Neuronal stem cell (in vitro differentiated cells): Measurements from ENCODE around the gene DMXL1.
"Not testable (repeated sequence)": the region's sequence is repeated elsewhere in the genome, so short reads cannot be mapped to it uniquely, and the experiment has no call there.

Source experiments
- DNase-seq: peaks from one replicate; pipeline ENCODE4 v3.0.0-alpha.2; 2013; ENCODE audit warnings: low spot score
- H2AFZ ChIP-seq: one replicate; pipeline ENCODE4 v1.6.1; 2013; ENCODE audit warnings: mild to moderate bottlenecking, low read length, inconsistent platforms
- H2AK5ac ChIP-seq: 2 replicates; pipeline ENCODE4 v1.6.1; 2013; ENCODE audit warnings: low read depth, mild to moderate bottlenecking, inconsistent platforms, low read length, moderate library complexity, mixed read lengths
- H2BK120ac ChIP-seq: 2 replicates; pipeline ENCODE4 v1.6.1; 2013; ENCODE audit warnings: low read depth, mild to moderate bottlenecking, inconsistent platforms, low read length, moderate library complexity, mixed read lengths
- H2BK12ac ChIP-seq: one replicate; pipeline ENCODE4 v1.6.1; 2013; ENCODE audit warnings: low read length, inconsistent platforms
- H2BK15ac ChIP-seq: 2 replicates; pipeline ENCODE4 v1.6.1; 2013; ENCODE audit warnings: mild to moderate bottlenecking, low read length, inconsistent platforms, mixed read lengths
- H2BK5ac ChIP-seq: one replicate; pipeline ENCODE4 v1.6.1; 2013; ENCODE audit warnings: inconsistent platforms, mild to moderate bottlenecking, low read length, moderate library complexity
- H3K14ac ChIP-seq: one replicate; pipeline ENCODE4 v1.6.1; 2013; ENCODE audit warnings: low read length, inconsistent platforms
- H3K18ac ChIP-seq: 2 replicates; pipeline ENCODE4 v1.6.1; 2013; ENCODE audit warnings: low read length, inconsistent platforms
- H3K23ac ChIP-seq: 2 replicates; pipeline ENCODE4 v1.6.1; 2013; ENCODE audit warnings: low read depth, mild to moderate bottlenecking, mixed read lengths, low read length, inconsistent platforms; ENCODE audit not compliant: poor library complexity
- H3K27ac ChIP-seq: replicated peaks from 3 replicates; pipeline ENCODE4 v1.5.1; 2013; ENCODE audit warnings: low read length, inconsistent platforms
- H3K27me3 ChIP-seq, 3 experiments: 2 replicates each; pipeline ENCODE4 v1.6.1; 2013; ENCODE audit warnings: low read length in 3 of 3, mild to moderate bottlenecking in 2 of 3, inconsistent platforms in 1 of 3, low read depth in 1 of 3, mixed read lengths in 1 of 3, moderate library complexity in 1 of 3; ENCODE audit not compliant: control insufficient read depth in 3 of 3, insufficient read depth in 3 of 3
- H3K36me3 ChIP-seq, 2 donors: replicated peaks in 1 of 2; 2 replicates each; pipeline ENCODE4 v1.6.1; 2013; ENCODE audit warnings: low read length in 2 of 2; ENCODE audit not compliant: control insufficient read depth in 2 of 2, insufficient read depth in 2 of 2
- H3K4ac ChIP-seq: 2 replicates; pipeline ENCODE4 v1.6.1; 2013; ENCODE audit warnings: inconsistent platforms, mild to moderate bottlenecking, low read length, moderate library complexity
- H3K4me1 ChIP-seq, 2 donors: 1 replicate in 1 of 2; 2 replicates in 1 of 2; pipeline ENCODE4 v1.6.1; 2013; ENCODE audit warnings: low read length in 2 of 2, low read depth in 1 of 2; ENCODE audit not compliant: control insufficient read depth in 2 of 2, insufficient read depth in 1 of 2
- H3K4me2 ChIP-seq: one replicate; pipeline ENCODE4 v1.6.1; 2013; ENCODE audit warnings: mild to moderate bottlenecking, low read length, inconsistent platforms; ENCODE audit not compliant: insufficient read depth, poor library complexity, severe bottlenecking
- H3K4me3 ChIP-seq, 2 donors: 2 replicates each; pipeline ENCODE4 v1.5.1; 2013; ENCODE audit warnings: low read length in 2 of 2, mild to moderate bottlenecking in 2 of 2, inconsistent platforms in 1 of 2, moderate library complexity in 1 of 2
- H3K79me1 ChIP-seq: one replicate; pipeline ENCODE4 v1.6.1; 2013; ENCODE audit warnings: low read depth, mild to moderate bottlenecking, inconsistent platforms, low read length, moderate library complexity
- H3K9ac ChIP-seq: one replicate; pipeline ENCODE4 v1.6.1; 2013; ENCODE audit warnings: mild to moderate bottlenecking, low read depth, low read length, inconsistent platforms; ENCODE audit not compliant: poor library complexity
- H3K9me3 ChIP-seq, 2 donors: replicated peaks in 1 of 2; 2 replicates each; pipeline versions ENCODE3 to v1.6.1; 2013; ENCODE audit warnings: low read length in 2 of 2, mild to moderate bottlenecking in 2 of 2, inconsistent platforms in 1 of 2, low read depth in 1 of 2, mixed read lengths in 1 of 2, moderate library complexity in 1 of 2; ENCODE audit not compliant: control insufficient read depth in 2 of 2, insufficient read depth in 1 of 2
- H4K8ac ChIP-seq: one replicate; pipeline ENCODE4 v1.6.1; 2013; ENCODE audit warnings: low read depth, mild to moderate bottlenecking, inconsistent platforms, low read length, moderate library complexity
- H4K91ac ChIP-seq: one replicate; pipeline ENCODE4 v1.6.1; 2013; ENCODE audit warnings: low read length, low read depth, mild to moderate bottlenecking, inconsistent platforms; ENCODE audit not compliant: poor library complexity
- WGBS, 2 donors: extraction: QIAGEN DNeasy Blood & Tissue Kit; methylation state at CpG; one replicate each; pipeline ENCODE4 v1.1.7; 2013; ENCODE audit warnings: missing lambda C conversion rate in 2 of 2, mixed read lengths in 1 of 2; ENCODE audit not compliant: insufficient read length in 2 of 2, insufficient replicate concordance in 1 of 2; ENCODE audit errors: extremely low coverage in 2 of 2; 5-methylcytosine and 5-hydroxymethylcytosine counted together

The DMXL1 gene

DNA sequence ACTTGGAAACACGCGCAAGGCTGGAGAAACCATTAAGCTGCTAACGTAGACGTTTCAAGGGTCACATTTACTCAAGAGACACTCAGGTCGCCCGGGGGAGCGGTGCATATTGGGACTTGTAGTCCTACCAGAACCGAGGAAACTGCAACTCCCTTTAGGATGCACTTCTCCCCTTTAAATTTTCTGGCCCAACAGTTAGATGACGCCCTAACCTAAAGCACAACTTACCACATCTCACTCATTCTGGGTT, 384 bp upstream of the DMXL1 start:
- WGBS, 2 donors: no CpG with 5 or more reads among the region's 9 CpGs
- DNase-seq: no peak

DNA sequence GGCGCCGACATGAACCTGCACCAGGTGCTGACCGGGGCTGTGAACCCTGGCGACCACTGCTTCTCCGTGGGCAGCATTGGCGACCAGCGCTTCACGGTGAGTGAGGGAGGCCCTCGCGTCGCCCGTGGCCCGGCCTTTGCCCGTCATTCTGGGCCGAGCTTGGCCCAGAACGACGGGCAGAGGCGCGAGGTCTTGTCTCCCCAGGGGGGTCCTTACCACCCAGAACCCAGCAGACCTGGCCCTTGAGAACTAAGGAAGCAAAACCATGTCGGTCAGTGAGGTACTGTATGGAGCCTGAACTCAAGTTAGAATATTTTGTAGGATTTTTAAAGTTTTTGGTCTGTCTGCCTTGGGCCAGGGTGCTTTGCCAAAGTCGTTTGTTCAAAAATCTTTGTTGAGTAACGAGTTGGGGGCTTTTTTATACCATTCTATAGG, 691 bp downstream of the DMXL1 start:
- H2AK5ac ChIP-seq: peak overlapping the region; percentile 96

More for the DNA sequence above, 384 bp upstream of the DMXL1 start:
- H3K9ac ChIP-seq: no peak overlapping the region
- no peak overlapping the region for H2AK5ac ChIP-seq
- peak overlapping the region; percentile 81 for H3K4me2 ChIP-seq
- peak overlapping the region; percentile 70 to 99 for H3K4me3 ChIP-seq
- no peak overlapping the region for H4K91ac ChIP-seq
- H3K18ac ChIP-seq: no peak overlapping the region
- no peak overlapping the region for H2BK12ac ChIP-seq
- H2BK15ac ChIP-seq: no peak overlapping the region
- no peak overlapping the region for H3K23ac ChIP-seq
- no peak overlapping the region for H3K4ac ChIP-seq
- H3K9me3 ChIP-seq: no peaks in the 10 kb centered on the region
- peak overlapping the region; percentile 98 for H2AFZ ChIP-seq
- no peak overlapping the region for H2BK5ac ChIP-seq
- H3K36me3 ChIP-seq: no peaks in the 10 kb centered on the region
- H3K4me1 ChIP-seq: no peaks in the 10 kb centered on the region
- H3K79me1 ChIP-seq: peaks cover 2% of the 10 kb centered on the region
- H3K27me3 ChIP-seq: no peaks in the 10 kb centered on the region
- H3K27ac ChIP-seq: peak overlapping the region; percentile 62
- no peak overlapping the region for H4K8ac ChIP-seq
- no peak overlapping the region for H3K14ac ChIP-seq
- no peak overlapping the region for H2BK120ac ChIP-seq

DNA sequence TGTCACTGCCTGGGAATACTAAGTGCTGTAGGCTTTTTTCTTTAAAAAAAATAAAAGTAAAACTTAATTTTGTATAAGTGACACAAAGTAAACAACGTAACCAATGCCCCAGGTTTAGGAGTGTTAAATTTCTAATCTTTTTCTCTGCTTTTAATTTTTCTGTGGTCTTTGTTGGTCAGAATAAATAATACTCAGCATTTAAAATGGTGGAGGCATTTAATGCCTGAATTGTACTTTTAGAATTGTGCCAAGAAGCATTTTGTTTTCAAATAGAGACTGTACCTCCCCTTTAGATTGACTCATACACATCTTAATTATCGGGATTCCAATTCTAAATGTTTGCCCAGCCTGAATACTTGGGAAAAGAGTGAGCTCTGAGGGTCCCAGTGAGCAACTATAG, 1.6 kb downstream of the DMXL1 start:
- Histone ChIP-seq H3K79me1 (peaks cover 2% of the 10 kb centered on the region), H2AFZ (no peak overlapping the region), H4K8ac (no peak overlapping the region), H3K4me2 (no peak overlapping the region), H3K9ac (no peak overlapping the region), H3K14ac (no peak overlapping the region), H2AK5ac (no peak overlapping the region), H3K18ac (no peak overlapping the region), H2BK15ac (no peak overlapping the region), H2BK5ac (no peak overlapping the region), H3K4me3 (peak overlapping the region in 1 of 2 donors; percentile 70), H3K4me1 (no peaks in the 10 kb centered on the region), H3K36me3 (no peaks in the 10 kb centered on the region), H3K23ac (no peak overlapping the region), H3K27me3 (no peaks in the 10 kb centered on the region), H2BK12ac (no peak overlapping the region), H3K9me3 (no peaks in the 10 kb centered on the region), H2BK120ac (no peak overlapping the region), H3K27ac (no peak overlapping the region), H3K4ac (no peak overlapping the region), H4K91ac (no peak overlapping the region)
- no CpG with 5 or more reads among the region's 2 CpGs for WGBS, 2 donors
- no peak for DNase-seq

More for the DNA sequence above, 691 bp downstream of the DMXL1 start:
- Histone ChIP-seq H3K4ac (no peak overlapping the region), H2AFZ (peak overlapping the region; percentile 98), H2BK12ac (peak overlapping the region; percentile 73), H4K91ac (no peak overlapping the region), H4K8ac (no peak overlapping the region), H3K9me3 (no peaks in the 10 kb centered on the region), H2BK120ac (no peak overlapping the region), H3K23ac (peak overlapping the region; percentile 100), H3K9ac (peak overlapping the region; percentile 97), H2BK5ac (peak overlapping the region; percentile 87), H3K4me3 (peak overlapping the region; percentile 70 to 99), H3K27ac (peak overlapping the region; percentile 90), H2BK15ac (no peak overlapping the region), H3K4me1 (no peaks in the 10 kb centered on the region), H3K18ac (peak overlapping the region; percentile 99), H3K14ac (peak overlapping the region; percentile 89), H3K27me3 (no peaks in the 10 kb centered on the region), H3K79me1 (peaks cover 2% of the 10 kb centered on the region), H3K4me2 (peak overlapping the region; percentile 71), H3K36me3 (no peaks in the 10 kb centered on the region)
- no peak for DNase-seq
- WGBS, 2 donors: no CpG with 5 or more reads among the region's 22 CpGs

DNA sequence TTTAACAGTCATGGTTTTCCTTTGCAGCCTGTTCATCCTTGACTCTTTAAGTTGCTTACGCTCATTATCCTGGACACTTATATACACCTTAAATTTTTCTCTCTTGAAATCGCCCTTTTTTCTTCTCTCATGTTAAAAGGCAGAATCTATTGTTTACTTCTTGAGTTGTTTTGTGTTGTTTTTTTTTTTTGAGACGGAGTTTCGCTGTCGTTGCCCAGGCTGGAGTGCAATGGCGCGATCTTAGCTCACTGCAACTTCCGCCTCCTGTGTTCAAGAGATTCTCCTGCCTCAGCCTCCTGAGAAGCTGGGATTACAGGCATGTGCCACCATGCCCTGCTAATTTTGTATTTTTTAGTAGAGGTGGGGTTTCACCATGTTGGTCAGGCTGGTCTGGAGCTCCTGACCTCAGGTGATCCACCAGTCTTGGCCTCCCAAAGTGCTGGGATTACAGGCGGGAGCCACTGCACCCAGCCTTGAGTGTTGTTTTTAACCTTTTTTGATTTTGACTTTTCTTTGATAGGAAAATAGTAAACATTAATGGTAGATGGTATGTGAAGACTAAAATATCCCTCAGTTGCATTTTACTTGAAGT, 3.0 kb downstream of the DMXL1 start:
- H3K27me3 ChIP-seq, H3K27ac ChIP-seq: not testable (repeated sequence)

More for the DNA sequence above, 3.0 kb downstream of the DMXL1 start:
- H3K9ac ChIP-seq, DNase-seq, H2AK5ac ChIP-seq, H2BK15ac ChIP-seq, H3K4me2 ChIP-seq, H2AFZ ChIP-seq, H4K91ac ChIP-seq, H3K23ac ChIP-seq, H3K14ac ChIP-seq, H3K4me3 ChIP-seq, H2BK120ac ChIP-seq, H2BK5ac ChIP-seq, H3K36me3 ChIP-seq, H3K4me1 ChIP-seq, H3K79me1 ChIP-seq, H2BK12ac ChIP-seq, H3K4ac ChIP-seq, H3K9me3 ChIP-seq, H3K18ac ChIP-seq, H4K8ac ChIP-seq: not testable (repeated sequence)
- WGBS, 2 donors: no CpG with 5 or more reads among the region's 9 CpGs
